SK-N-SH (cell line): ENCODE measurements around the gene SFRP5. TPM values are rescaled to one million over a fixed set of nuclear protein-coding genes. Genes with fewer than 3 reads are reported as not detected.

Experiments
- CTCF ChIA-PET: fragments of 300-600, 350-600 bp; formaldehyde crosslinking; extraction: SDS; loops from one replicate; lab custom pipeline; 2021; lab: Yijun Ruan, JAX
- POLR2A ChIA-PET: fragments of 350-600 bp; sonication (Branson Sonifier 250); formaldehyde crosslinking; extraction: SDS; loops from one replicate; lab custom pipeline; 2020; ENCODE audit warnings: antibody characterized with exemption, inconsistent platforms; lab: Yijun Ruan, JAX
- DNase-seq: peaks from one replicate; pipeline ENCODE4 v3.0.0; 2012
- H2AFZ ChIP-seq: fragments of 200-600 bp; sonication (generic); 2 replicates; pipeline ENCODE4 v1.8.1; 2016; ENCODE audit warnings: antibody characterized with exemption, mild to moderate bottlenecking, low read depth
- H3F3A ChIP-seq: fragments of 200-600 bp; sonication (generic); replicated peaks from 2 replicates; pipeline ENCODE3; 2016; ENCODE audit warnings: antibody characterized with exemption, mild to moderate bottlenecking; ENCODE audit not compliant: insufficient read depth
- H3K27ac ChIP-seq, 2 experiments: fragments of 200-500 bp in 1 of 2; fragments of 200-600 bp in 1 of 2; sonication (Bioruptor generic) in 1 of 2; sonication (generic), shearing (Covaris generic) in 1 of 2; 2 replicates each; pipeline versions ENCODE4 v1.5.1 to v1.6.1; 2014 to 2016; ENCODE audit warnings: low read depth in 2 of 2, inconsistent platforms in 1 of 2, low read length in 1 of 2, mild to moderate bottlenecking in 1 of 2, mixed read lengths in 1 of 2
- H3K27me3 ChIP-seq: fragments of 200-600 bp; sonication (generic), shearing (Covaris generic); 2 replicates; pipeline ENCODE4 v1.6.1; 2016; ENCODE audit warnings: mixed run types; ENCODE audit not compliant: insufficient read depth
- H3K36me3 ChIP-seq, 2 experiments: fragments of 200-500 bp in 1 of 2; fragments of 200-600 bp in 1 of 2; sonication (Bioruptor generic) in 1 of 2; sonication (generic) in 1 of 2; replicated peaks in 1 of 2; 2 replicates each; pipeline versions ENCODE3 to v1.5.1; 2014 to 2016; ENCODE audit warnings: low read length in 1 of 2, mild to moderate bottlenecking in 1 of 2; ENCODE audit not compliant: insufficient read depth in 2 of 2, control insufficient read depth in 1 of 2
- H3K4me1 ChIP-seq, 2 experiments: fragments of 200-500 bp in 1 of 2; fragments of 200-600 bp in 1 of 2; sonication (Bioruptor generic) in 1 of 2; sonication (generic), shearing (Covaris generic) in 1 of 2; 2 replicates each; pipeline versions ENCODE4 v1.5.1 to v1.6.1; 2014 to 2016; ENCODE audit warnings: low read depth in 1 of 2, low read length in 1 of 2, mixed run types in 1 of 2; ENCODE audit not compliant: insufficient read depth in 2 of 2, control insufficient read depth in 1 of 2
- H3K4me2 ChIP-seq: fragments of 200-600 bp; sonication (generic), shearing (Covaris generic); 2 replicates; pipeline ENCODE4 v1.6.1; 2017; ENCODE audit warnings: mixed run types
- H3K4me3 ChIP-seq, 2 experiments: fragments of 200-500 bp in 1 of 2; fragments of 200-600 bp in 1 of 2; sonication (Bioruptor generic) in 1 of 2; sonication (generic), shearing (Covaris generic) in 1 of 2; 2 replicates each; pipeline versions ENCODE4 v1.5.1 to v1.8.1; 2014 to 2016; ENCODE audit warnings: low read depth in 2 of 2, inconsistent platforms in 1 of 2, low read length in 1 of 2, mild to moderate bottlenecking in 1 of 2, mixed read lengths in 1 of 2, moderate library complexity in 1 of 2
- H3K79me2 ChIP-seq: fragments of 200-600 bp; sonication (generic); 2 replicates; pipeline ENCODE4 v1.8.1; 2017; ENCODE audit warnings: mild to moderate bottlenecking; ENCODE audit not compliant: insufficient read depth
- H3K9ac ChIP-seq: fragments of 200-600 bp; sonication (generic); 2 replicates; pipeline ENCODE4 v1.6.1; 2017; ENCODE audit warnings: mixed run types
- H3K9me2 ChIP-seq: fragments of 200-600 bp; sonication (generic); 2 replicates; pipeline ENCODE4 v1.6.1; 2017; ENCODE audit warnings: mixed run types
- H3K9me3 ChIP-seq: fragments of 200-600 bp; sonication (generic); 2 replicates; pipeline ENCODE4 v1.6.1; 2017; ENCODE audit warnings: mixed run types, mild to moderate bottlenecking, moderate library complexity
- H4K20me1 ChIP-seq: fragments of 200-600 bp; sonication (generic); 2 replicates; pipeline ENCODE4 v1.6.1; 2017; ENCODE audit warnings: mild to moderate bottlenecking, mixed run types; ENCODE audit not compliant: insufficient read depth
- CTCF ChIP-seq: fragments of 200-600 bp; sonication (generic); IDR thresholded peaks from 2 replicates; pipeline ENCODE4 v1.6.1; 2017; ENCODE audit warnings: antibody characterized with exemption, mild to moderate bottlenecking, moderate library complexity
- FOXJ3 ChIP-seq: sonication (generic); formaldehyde crosslinking; IDR thresholded peaks from 2 replicates; pipeline ENCODE4 v1.5.1; 2020; ENCODE audit warnings: mild to moderate bottlenecking, missing genetic modification reagents
- GABPA ChIP-seq: IDR thresholded peaks from 2 replicates; pipeline ENCODE4 v1.4.0; 2012; ENCODE audit warnings: low read depth, mild to moderate bottlenecking
- MAX ChIP-seq: IDR thresholded peaks from 2 replicates; pipeline ENCODE4 v1.4.0; 2012; ENCODE audit warnings: low read depth
- MXI1 ChIP-seq: IDR thresholded peaks from 2 replicates; pipeline ENCODE4 v1.6.1; 2012; ENCODE audit warnings: mild to moderate bottlenecking, low read depth, low read length, improper control_type of control experiment
- NFIC ChIP-seq: IDR thresholded peaks from 2 replicates; pipeline ENCODE4 v1.4.0; 2012; ENCODE audit warnings: borderline replicate concordance
- NRF1 ChIP-seq: IDR thresholded peaks from 2 replicates; pipeline ENCODE4 v1.6.1; 2012; ENCODE audit warnings: low read depth, mild to moderate bottlenecking, low read length
- POLR2AphosphoS5 ChIP-seq: IDR thresholded peaks from 2 replicates; pipeline ENCODE4 v1.6.1; 2012; ENCODE audit warnings: low read depth, low read length
- REST ChIP-seq: IDR thresholded peaks from 2 replicates; pipeline ENCODE4 v1.6.1; 2012; ENCODE audit warnings: mild to moderate bottlenecking, low read depth, low read length, moderate library complexity
- RFX5 ChIP-seq: IDR thresholded peaks from 2 replicates; pipeline ENCODE4 v1.6.1; 2012; ENCODE audit warnings: mild to moderate bottlenecking, improper control_type of control experiment, low read length
- RXRA ChIP-seq: IDR thresholded peaks from 2 replicates; pipeline ENCODE4 v1.4.0; 2012; ENCODE audit warnings: low read depth, mild to moderate bottlenecking, borderline replicate concordance
- SIN3A ChIP-seq: IDR thresholded peaks from 2 replicates; pipeline ENCODE4 v1.6.1; 2012; ENCODE audit warnings: low read depth, mild to moderate bottlenecking, low read length, moderate library complexity, borderline replicate concordance
- USF1 ChIP-seq: IDR thresholded peaks from 2 replicates; pipeline ENCODE4 v1.4.0; 2012; ENCODE audit warnings: low read depth, borderline replicate concordance
- WGBS: methylation state at CpG from one replicate; pipeline ENCODE4 v1.1.6; 2017; ENCODE audit warnings: low lambda C conversion rate; 5-methylcytosine and 5-hydroxymethylcytosine counted together
- polyA plus RNA-seq, 3 experiments: library from polyadenylated mRNA; depleted of rRNA; stranded (reverse); fragments of >200 nt; gene quantifications; 2 replicates each; pipeline ENCODE4 v1.2.3, GENCODE V29; 2012

SFRP5 gene
- polyA plus RNA-seq, 1 of the 3 experiments (the other 2 are of a cell fraction): not detected

GRCh38 chr10:97721871-97722780, 49.7 kb downstream of the SFRP5 start:
- Histone ChIP-seq H3K9me2 (no peaks in the 10 kb centered on the region), H3K27me3 (no peaks in the 10 kb centered on the region), H3K4me1 (peaks cover 0 to 17% of the 10 kb centered on the region in 2 experiments; a peak in 1 of 4 replicates), H2AFZ (no peak overlapping the region), H3K9me3 (no peaks in the 10 kb centered on the region), H3K79me2 (peaks cover 8% of the 10 kb centered on the region; the same call in 1 of the 2 replicates), H3K4me3 (no peak overlapping the region), H3F3A (peaks cover 4% of the 10 kb centered on the region), H3K27ac (no peak overlapping the region), H4K20me1 (no peaks in the 10 kb centered on the region), H3K9ac (no peak overlapping the region), H3K36me3 (peaks cover 9 to 16% of the 10 kb centered on the region in 2 experiments), H3K4me2 (no peak overlapping the region)
- CTCF ChIA-PET: interaction anchor here (1.1 to 25.0 kb wide), 4 partner anchors 8 to 45 kb away, joined by 3 to 687 read pairs (median 362); partner anchors contain the start of genes MARVELD1 and ZFYVE27
- DNase-seq: no peak
- 89% methylated on average over 12 of the region's 12 CpGs for WGBS
- POLR2A ChIA-PET: no interaction called here
- TF ChIP-seq GABPA (no peak), POLR2AphosphoS5 (no peak), RXRA (no peak), USF1 (no peak), NRF1 (no peak), MXI1 (no peak), FOXJ3 (CRISPR knock-in tag) (no peak), NFIC (no peak), MAX (no peak), RFX5 (no peak), SIN3A (no peak), CTCF (no peak), REST (no peak)
